ENCODE results near the gene ACSL4. TPM values are rescaled to one million over a fixed set of nuclear protein-coding genes. Genes with fewer than 3 reads are reported as not detected.

Gene ACSL4
- total RNA-seq, 1 donor from 2014 or later, result 70.4 TPM

GRCh38 chrX:109720947-109721346 lies 12.1 kb downstream of the ACSL4 start:
- no peak for DNase-seq (ENCODE audit: low read depth)
- Histone ChIP-seq H3K27me3 (ENCODE audit: control insufficient read depth, insufficient read depth, low read length) (no peaks in the 10 kb centered on the region), H3K36me3 (ENCODE audit: control insufficient read depth, insufficient read depth, low read length) (no peaks in the 10 kb centered on the region), H3K4me3 (ENCODE audit: low read depth, low read length) (no peak overlapping the region)
- TF ChIP-seq CTCF (IDR thresholded peaks at IDR 0.05; ENCODE audit: insufficient read depth, low read length, poor library complexity, severe bottlenecking), result no peak

GRCh38 chrX:109719264-109719663 lies 13.8 kb downstream of the ACSL4 start:
- Histone ChIP-seq H3K4me3 (ENCODE audit: low read depth, low read length) (no peak overlapping the region), H3K27me3 (ENCODE audit: control insufficient read depth, insufficient read depth, low read length) (no peaks in the 10 kb centered on the region), H3K36me3 (ENCODE audit: control insufficient read depth, insufficient read depth, low read length) (no peaks in the 10 kb centered on the region)
- no peak for DNase-seq (ENCODE audit: low read depth)
- no peak for TF ChIP-seq CTCF (IDR thresholded peaks at IDR 0.05; ENCODE audit: insufficient read depth, low read length, poor library complexity, severe bottlenecking)

- Histone ChIP-seq H3K36me3 (ENCODE audit: control insufficient read depth, insufficient read depth, low read length) (no peaks in the 10 kb centered on the region), H3K4me3 (ENCODE audit: low read depth, low read length) (no peak overlapping the region), H3K27me3 (ENCODE audit: control insufficient read depth, insufficient read depth, low read length) (no peaks in the 10 kb centered on the region)
- TF ChIP-seq CTCF (IDR thresholded peaks at IDR 0.05; ENCODE audit: insufficient read depth, low read length, poor library complexity, severe bottlenecking), result no peak
- DNase-seq (ENCODE audit: low read depth), result no peak
Measured at GRCh38 chrX:109716431-109717028, 16.5 kb downstream of the ACSL4 start.

GRCh38 chrX:109714340-109714958 lies 18.6 kb downstream of the ACSL4 start:
- TF ChIP-seq CTCF (IDR thresholded peaks at IDR 0.05; ENCODE audit: insufficient read depth, low read length, poor library complexity, severe bottlenecking), result no peak
- peak; percentile 50 for DNase-seq (ENCODE audit: low read depth)
- H3K4me3 ChIP-seq (ENCODE audit: low read depth, low read length), result no peak overlapping the region
- no peaks in the 10 kb centered on the region for H3K27me3 ChIP-seq (ENCODE audit: control insufficient read depth, insufficient read depth, low read length)
- H3K36me3 ChIP-seq (ENCODE audit: control insufficient read depth, insufficient read depth, low read length), result no peaks in the 10 kb centered on the region

GRCh38 chrX:109710181-109710580 lies 22.9 kb downstream of the ACSL4 start:
- TF ChIP-seq CTCF (IDR thresholded peaks at IDR 0.05; ENCODE audit: insufficient read depth, low read length, poor library complexity, severe bottlenecking), result no peak
- no peak overlapping the region for H3K4me3 ChIP-seq (ENCODE audit: low read depth, low read length)
- DNase-seq (ENCODE audit: low read depth), result no peak
- no peaks in the 10 kb centered on the region for H3K27me3 ChIP-seq (ENCODE audit: control insufficient read depth, insufficient read depth, low read length)
- no peaks in the 10 kb centered on the region for H3K36me3 ChIP-seq (ENCODE audit: control insufficient read depth, insufficient read depth, low read length)

All from kidney epithelial cell (primary cell).